Lung (tissue), 12 donors: ENCODE results near the gene PCGF1. TPM values are rescaled to one million over a fixed set of nuclear protein-coding genes. Genes with fewer than 3 reads are reported as not detected.

Source experiments
- ATAC-seq: fragments of 200-7000 bp; cut with Tn5 transposase; one replicate; pipeline ENCODE4 v1.9.1; 2020; ENCODE audit warnings: moderate number of reproducible peaks; ENCODE audit not compliant: insufficient read depth, low FRiP score
- DNase-seq, 3 donors: peaks; one replicate each; pipeline ENCODE4 v3.0.0-alpha.2; 2013 to 2017
- H3K27ac ChIP-seq, 2 donors: one replicate each; pipeline ENCODE4 v1.5.1; 2013; ENCODE audit warnings: mild to moderate bottlenecking in 2 of 2, moderate library complexity in 2 of 2, control low read depth in 1 of 2, inconsistent platforms in 1 of 2, low read depth in 1 of 2, low read length in 1 of 2
- H3K27me3 ChIP-seq, 3 donors: one replicate each; pipeline ENCODE4 v1.5.1; 2013; ENCODE audit warnings: low read length in 2 of 3; ENCODE audit not compliant: control insufficient read depth in 3 of 3, insufficient read depth in 3 of 3
- H3K36me3 ChIP-seq, 4 donors: one replicate each; pipeline ENCODE4 v1.5.1; 2013; ENCODE audit warnings: low read length in 4 of 4, mild to moderate bottlenecking in 1 of 4, moderate library complexity in 1 of 4; ENCODE audit not compliant: control insufficient read depth in 4 of 4, insufficient read depth in 4 of 4
- H3K4me1 ChIP-seq, 5 donors: one replicate each; pipeline ENCODE4 v1.5.1; 2013; ENCODE audit warnings: low read length in 5 of 5, mild to moderate bottlenecking in 2 of 5, moderate library complexity in 1 of 5; ENCODE audit not compliant: control insufficient read depth in 5 of 5, insufficient read depth in 5 of 5
- H3K4me3 ChIP-seq: one replicate; pipeline ENCODE4 v1.5.1; 2013; ENCODE audit warnings: mild to moderate bottlenecking, control low read depth, moderate library complexity
- H3K9ac ChIP-seq, 2 donors: one replicate each; pipeline ENCODE4 v1.5.1; 2013; ENCODE audit warnings: low read length in 2 of 2, control low read depth in 1 of 2; ENCODE audit not compliant: insufficient read depth in 1 of 2
- H3K9me3 ChIP-seq, 4 donors: one replicate each; pipeline ENCODE4 v1.5.1; 2013; ENCODE audit warnings: low read length in 3 of 4, mild to moderate bottlenecking in 1 of 4, moderate library complexity in 1 of 4; ENCODE audit not compliant: control insufficient read depth in 4 of 4, insufficient read depth in 3 of 4
- CTCF ChIP-seq: IDR thresholded peaks from 2 replicates; pipeline ENCODE4 v1.5.1; 2012; ENCODE audit warnings: mild to moderate bottlenecking; ENCODE audit errors: control extremely low read depth, extremely low read depth
- WGBS, 2 donors: extraction: QIAGEN DNeasy Blood & Tissue Kit; methylation state at CpG; one replicate each; pipeline ENCODE4 v1.1.7; 2013; 5-methylcytosine and 5-hydroxymethylcytosine counted together
- polyA plus RNA-seq, 2 donors: library from polyadenylated mRNA; stranded (reverse); fragments of 200-250 nt; gene quantifications; one replicate each; pipeline ENCODE4 v1.2.1, GENCODE V29; 2013
- total RNA-seq, 2 donors: library from RNA; depleted of rRNA in 1 of 2; stranded (reverse); fragments of >200 nt in 1 of 2; gene quantifications; one replicate each; pipeline ENCODE4 v1.2.1, GENCODE V29; 2014 to 2021
- donor health status: control.
- donor health status: control.
- donor health status: Bipolar disorder and iron deficiency.
- donor health status: healthy.
- donor health status: DM: yes; HTN: yes; CAD: no.

The PCGF1 gene
- total and polyA plus RNA-seq, 4 donors, result 16.7 to 47.8 (median 28.1) TPM

- peak overlapping the region; percentile 56 for H3K4me3 ChIP-seq
- WGBS, 2 donors, result 57 to 66% methylated on average over 44 to 45 of the region's 45 CpGs
- H3K27ac ChIP-seq, result peak overlapping the region; percentile 73 to 75
- ATAC-seq (no peak), DNase-seq (peak in 1 of 3 donors; percentile 11)
- peaks cover 6 to 40% (median 14%) of the 10 kb centered on the region in 5 donors for H3K4me1 ChIP-seq
- H3K36me3 ChIP-seq, result peaks cover 0 to 14% (median 8%) of the 10 kb centered on the region in 4 donors
- H3K9ac ChIP-seq, result no peak overlapping the region
- H3K27me3 ChIP-seq, result peaks cover 0 to 66% (median 63%) of the 10 kb centered on the region in 3 donors
- peaks cover 0 to 2% (median 0%) of the 10 kb centered on the region in 4 donors for H3K9me3 ChIP-seq
- TF ChIP-seq CTCF, result no peak
Observed at GRCh38 chr2:74503506-74504475, 3.7 kb downstream of the PCGF1 start.

- WGBS, 2 donors, result 1% methylated on average over 65 to 67 of the region's 67 CpGs
- no peak for TF ChIP-seq CTCF
- Histone ChIP-seq H3K36me3 (peaks cover 0 to 14% (median 8%) of the 10 kb centered on the region in 4 donors), H3K27ac (peak overlapping the region; percentile 73 to 75), H3K4me3 (peak overlapping the region; percentile 56), H3K9ac (no peak overlapping the region), H3K9me3 (peaks cover 0 to 2% (median 0%) of the 10 kb centered on the region in 4 donors), H3K27me3 (peaks cover 0 to 70% (median 65%) of the 10 kb centered on the region in 3 donors), H3K4me1 (peaks cover 5 to 40% (median 14%) of the 10 kb centered on the region in 5 donors)
- DNase-seq (peak; percentile 71 to 84 (median 76)), ATAC-seq (peak; percentile 66)
Observed at GRCh38 chr2:74502720-74503505, 4.6 kb downstream of the PCGF1 start.

GRCh38 chr2:74502147-74502719 lies 5.3 kb downstream of the PCGF1 start:
- Histone ChIP-seq H3K9me3 (peaks cover 0 to 2% (median 0%) of the 10 kb centered on the region in 4 donors), H3K4me3 (peak overlapping the region; percentile 56), H3K9ac (no peak overlapping the region), H3K36me3 (peaks cover 0 to 14% (median 7%) of the 10 kb centered on the region in 4 donors), H3K27me3 (peaks cover 0 to 77% (median 71%) of the 10 kb centered on the region in 3 donors), H3K4me1 (peaks cover 5 to 45% (median 14%) of the 10 kb centered on the region in 5 donors), H3K27ac (peak overlapping the region; percentile 73 to 75)
- 12 to 16% methylated on average over 32 of the region's 32 CpGs for WGBS, 2 donors
- ATAC-seq (no peak), DNase-seq (peak in 2 of 3 donors; percentile 23 to 39)
- TF ChIP-seq CTCF, result no peak
